K562 (cell line): ENCODE data around the gene ZBTB20. TPM values are rescaled to one million over a fixed set of nuclear protein-coding genes. Genes with fewer than 3 reads are reported as not detected.

ENCODE experiments used
- BACH1 ChIP-seq: fragments of 200-800 bp; sonication (Bioruptor generic); IDR thresholded peaks from 2 replicates; pipeline ENCODE4 v1.6.1; 2016; ENCODE audit warnings: missing genetic modification characterization, missing compliant biosample characterization
- NR2C1 ChIP-seq, 2 experiments: fragments of 450-650 bp; IDR thresholded peaks; 2 replicates each; pipeline ENCODE4 v1.6.1; 2017; ENCODE audit warnings: mild to moderate bottlenecking in 2 of 2, antibody characterized with exemption in 1 of 2, inconsistent platforms in 1 of 2, missing compliant biosample characterization in 1 of 2, missing genetic modification characterization in 1 of 2
- NR2C2 ChIP-seq, 2 experiments: fragments of 200-800 bp in 1 of 2; sonication (Bioruptor generic) in 1 of 2; sonication (generic) in 1 of 2; formaldehyde crosslinking in 1 of 2; IDR thresholded peaks; 2 replicates each; pipeline versions ENCODE4 v1.6.1 to v1.8.0; 2016 to 2022; ENCODE audit warnings: mild to moderate bottlenecking in 1 of 2, missing compliant biosample characterization in 1 of 2, missing genetic modification characterization in 1 of 2, missing genetic modification reagents in 1 of 2
- PTRF ChIP-seq: fragments of 450-650 bp; IDR thresholded peaks from 2 replicates; pipeline ENCODE4 v1.6.1; 2016; ENCODE audit warnings: mild to moderate bottlenecking, missing genetic modification characterization, missing compliant biosample characterization
- PTTG1 ChIP-seq: fragments of 450-650 bp; IDR thresholded peaks from 2 replicates; pipeline ENCODE4 v1.6.1; 2016; ENCODE audit warnings: low read depth, mild to moderate bottlenecking, missing genetic modification characterization, missing compliant biosample characterization
- REST ChIP-seq, 2 experiments: fragments of 450-650 bp; formaldehyde crosslinking in 1 of 2; IDR thresholded peaks; 2 replicates each; pipeline versions ENCODE4 v1.4.0 to v1.6.1; 2014 to 2020; ENCODE audit warnings: mild to moderate bottlenecking in 2 of 2, borderline replicate concordance in 1 of 2, low read depth in 1 of 2
- TEAD1 ChIP-seq, 2 experiments: fragments of 450-650 bp in 1 of 2; sonication (generic) in 1 of 2; formaldehyde crosslinking; IDR thresholded peaks; 2 replicates each; pipeline versions ENCODE4 v1.4.0 to v1.8.0; 2020 to 2022; ENCODE audit warnings: mild to moderate bottlenecking in 2 of 2, missing genetic modification reagents in 1 of 2
- ZNF175 ChIP-seq: fragments of 200-800 bp; sonication (Bioruptor generic); IDR thresholded peaks from 2 replicates; pipeline ENCODE4 v1.6.1; 2016; ENCODE audit warnings: low read depth, mild to moderate bottlenecking, missing genetic modification characterization, missing compliant biosample characterization
- ZNF282 ChIP-seq: sonication (generic); formaldehyde crosslinking; IDR thresholded peaks from 2 replicates; pipeline ENCODE4 v1.8.1; 2023; ENCODE audit warnings: missing genetic modification reagents
- ZNF395 ChIP-seq: fragments of 200-800 bp; sonication (Bioruptor generic); IDR thresholded peaks from 2 replicates; pipeline ENCODE4 v1.6.1; 2017; ENCODE audit warnings: missing genetic modification characterization, missing compliant biosample characterization
- ZNF449 ChIP-seq: fragments of 250-450 bp; sonication (Bioruptor Pico); IDR thresholded peaks from 2 replicates; pipeline ENCODE4 v1.8.0; 2022; ENCODE audit warnings: moderate library complexity, mild to moderate bottlenecking, inconsistent platforms
- ZNF639 ChIP-seq, 2 experiments: fragments of 200-800 bp in 1 of 2; sonication (Bioruptor generic) in 1 of 2; sonication (generic) in 1 of 2; formaldehyde crosslinking in 1 of 2; IDR thresholded peaks in 1 of 2; conservative IDR thresholded peaks in 1 of 2; 2 replicates each; pipeline versions ENCODE4 v1.5.0 to v1.6.1; 2016 to 2020; ENCODE audit warnings: missing compliant biosample characterization in 1 of 2, missing genetic modification characterization in 1 of 2, missing genetic modification reagents in 1 of 2
- polyA plus RNA-seq, 8 experiments: library from polyadenylated mRNA; depleted of rRNA in 4 of 8; stranded (reverse) in 5 of 8; unstranded in 3 of 8; fragments of >200 nt; fragmentation: Nextera tagmentation in 2 of 8; fragmentation: Illumina TruSeq in 1 of 8; extraction: Ambion mirVana in 2 of 8; extraction: Trizol in 1 of 8; gene quantifications; 2 replicates each; pipeline versions ENCODE4 v1.2.1 to v1.2.3, GENCODE V29; 2011 to 2014; ENCODE audit warnings: inconsistent platforms in 1 of 8, missing spikeins in 1 of 8
- total RNA-seq, 7 experiments: library from RNA; depleted of rRNA in 6 of 7; stranded (reverse); fragments of >200 nt in 6 of 7; fragmentation: Illumina TruSeq in 2 of 7; extraction: Trizol in 2 of 7; gene quantifications; 2 replicates each; pipeline versions ENCODE4 v1.2.1 to v1.2.3, GENCODE V29; 2011 to 2021; ENCODE audit warnings: low replicate concordance in 1 of 7

The ZBTB20 gene
- total and polyA plus RNA-seq, 9 of the 15 experiments (the other 6 are each of a cell fraction or from before 2014, with no cell fraction given): 0.17 to 1.7 (median 0.45) TPM

- TF ChIP-seq ZNF449 (CRISPR knock-in tag) (0 out of 2 replicates have a peak, but pooled peaks have one; percentile 66), ZNF175 (CRISPR knock-in tag) (peak; percentile 89), PTTG1 (tag) (peak; percentile 75), NR2C2 (CRISPR knock-in tag; IDR thresholded peaks at IDR 0.05) (no peak), NR2C2 (tag; IDR thresholded peaks at IDR 0.05) (peak; percentile 42; the same call in 1 of the 2 replicates), ZNF395 (peak; percentile 58; the same call in 1 of the 2 replicates), ZNF282 (no peak), BACH1 (tag) (peak; percentile 83), TEAD1 (CRISPR knock-in tag; IDR thresholded peaks at IDR 0.05) (0 out of 4 replicates have a peak, but pooled peaks of 1 of the 2 experiments have one; percentile 34), NR2C1 (IDR thresholded peaks at IDR 0.05) (no peak), NR2C1 (tag; IDR thresholded peaks at IDR 0.05) (peak; percentile 71), REST (IDR thresholded peaks at IDR 0.05; ENCODE audit: borderline replicate concordance) (peak; percentile 32; the same call in 1 of the 2 replicates), REST (CRISPR knock-in tag; IDR thresholded peaks at IDR 0.05; ENCODE audit: low read depth) (no peak), ZNF639 (CRISPR knock-in tag; conservative IDR thresholded peaks at IDR 0.05 in 1 of 2, IDR thresholded peaks at IDR 0.05 in 1 of 2) (peak in 1 of 2 experiments; percentile 58; a peak in 1 of 4 replicates), PTRF (tag) (peak; percentile 86)
Observed at GRCh38 chr3:115156046-115156654, 9.1 kb upstream of the ZBTB20 start (continued).
